Effector memory CD4-positive, alpha-beta T cell (primary cell): ENCODE data around the gene MRPL58.
A peak's percentile ranks its signal among the peaks of the same experiment; 100 is the strongest.

ENCODE experiments used
- DNase-seq, 3 donors: peaks; one replicate each; pipeline ENCODE4 v3.0.0-alpha.2; 2020
- H3K27ac ChIP-seq: 2 replicates; pipeline ENCODE4 v1.7.0; 2013; ENCODE audit warnings: mild to moderate bottlenecking, low read length, moderate library complexity; ENCODE audit not compliant: insufficient read depth, poor library complexity, severe bottlenecking
- H3K27me3 ChIP-seq: replicated peaks from 2 replicates; pipeline ENCODE4 v1.7.0; 2013; ENCODE audit warnings: mild to moderate bottlenecking, low read length; ENCODE audit not compliant: insufficient read depth, control insufficient read depth, poor library complexity, severe bottlenecking
- H3K36me3 ChIP-seq: 2 replicates; pipeline ENCODE4 v1.7.0; 2013; ENCODE audit warnings: mild to moderate bottlenecking, low read length, moderate library complexity; ENCODE audit not compliant: control insufficient read depth, insufficient read depth
- H3K4me1 ChIP-seq: 2 replicates; pipeline ENCODE4 v1.7.0; 2013; ENCODE audit warnings: low read length, mild to moderate bottlenecking; ENCODE audit not compliant: control insufficient read depth, insufficient read depth, poor library complexity, severe bottlenecking
- H3K4me3 ChIP-seq: 2 replicates; pipeline ENCODE4 v1.7.0; 2013; ENCODE audit warnings: low read length, low read depth, mild to moderate bottlenecking; ENCODE audit not compliant: insufficient read depth, poor library complexity, severe bottlenecking
- H3K9me3 ChIP-seq: 2 replicates; pipeline ENCODE4 v1.7.0; 2013; ENCODE audit warnings: mild to moderate bottlenecking, low read length, moderate library complexity; ENCODE audit not compliant: control insufficient read depth

The MRPL58 gene

DNA sequence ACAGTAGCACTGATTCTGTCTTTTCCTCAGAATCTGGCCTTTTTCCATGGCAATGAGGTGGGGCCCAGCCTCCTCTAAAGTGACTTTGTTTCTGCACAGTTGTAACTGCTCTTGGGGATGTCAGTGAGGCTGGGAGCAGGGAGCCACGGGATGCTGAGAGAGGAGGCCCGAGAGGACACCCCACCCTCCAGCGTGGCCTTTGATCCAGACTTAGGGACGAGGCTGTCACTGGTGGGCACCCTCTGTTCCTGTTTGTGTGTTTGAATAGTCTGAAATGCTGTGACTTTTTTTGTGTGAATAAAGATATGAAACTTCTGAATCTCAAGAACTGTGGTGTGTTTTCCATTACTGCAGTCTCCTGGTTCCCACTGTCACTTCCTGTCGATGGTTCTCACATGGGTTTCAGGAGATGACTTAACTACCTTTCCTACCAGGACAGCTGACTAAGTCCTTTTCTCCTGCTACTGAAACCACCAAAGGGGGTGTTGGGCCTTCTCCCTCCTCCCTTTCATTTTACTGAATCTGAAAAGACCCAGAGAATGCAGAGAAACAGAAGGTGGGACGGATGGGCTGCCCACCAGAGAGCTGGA, 53.2 kb downstream of the MRPL58 start:
- H3K4me3 ChIP-seq: no peak overlapping the region
- no peaks in the 10 kb centered on the region for H3K27me3 ChIP-seq
- no peak for DNase-seq
- H3K36me3 ChIP-seq: peaks cover 43% of the 10 kb centered on the region
- no peaks in the 10 kb centered on the region for H3K4me1 ChIP-seq
- H3K27ac ChIP-seq: no peak overlapping the region
- no peaks in the 10 kb centered on the region for H3K9me3 ChIP-seq

DNA sequence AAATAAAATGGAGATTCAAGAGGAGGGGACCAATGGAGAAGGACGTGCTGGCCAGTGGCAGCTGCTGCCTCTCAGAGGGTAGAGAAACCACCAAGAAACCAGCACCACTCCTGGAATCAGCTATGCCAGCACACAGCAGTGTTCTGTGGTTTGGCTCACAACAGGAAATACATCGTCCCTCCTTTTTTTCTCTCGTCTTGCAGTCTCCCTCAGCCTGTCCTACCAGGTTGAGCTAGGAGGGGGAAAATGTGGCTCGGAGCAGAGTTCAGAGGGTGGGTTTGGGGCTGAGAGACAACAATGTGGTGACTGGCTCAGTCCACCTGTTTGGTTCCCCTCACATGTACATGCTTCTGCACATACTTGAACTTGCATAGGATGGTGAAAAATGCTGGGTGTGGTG, 55.4 kb downstream of the MRPL58 start:
- peak overlapping the region; percentile 5 for H3K27ac ChIP-seq
- no peak for DNase-seq

DNA sequence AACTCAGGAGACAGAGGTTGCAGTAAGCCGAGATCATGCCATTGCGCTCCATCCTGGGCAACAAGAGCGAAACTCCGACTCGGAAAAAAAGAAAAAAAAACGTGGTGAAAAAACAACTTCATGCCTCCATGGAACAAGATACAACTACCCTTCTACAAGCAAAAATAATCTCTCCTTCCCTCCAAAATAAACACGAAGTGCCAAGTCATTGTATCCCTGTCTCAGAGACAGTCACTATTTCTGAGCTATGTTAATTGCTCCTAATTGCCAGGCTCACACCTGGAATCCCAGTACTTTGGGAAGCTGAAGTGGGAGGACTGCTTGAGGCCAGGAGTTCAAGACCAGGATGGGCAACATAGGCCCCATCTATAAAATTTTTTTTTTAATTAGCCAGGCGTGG, 56.3 kb downstream of the MRPL58 start:
- peaks cover 15% of the 10 kb centered on the region for H3K36me3 ChIP-seq
- no peaks in the 10 kb centered on the region for H3K9me3 ChIP-seq
- H3K27me3 ChIP-seq: no peaks in the 10 kb centered on the region
- no peaks in the 10 kb centered on the region for H3K4me1 ChIP-seq
- no peak for DNase-seq
- H3K4me3 ChIP-seq: no peak overlapping the region
- no peak overlapping the region for H3K27ac ChIP-seq

More for the DNA sequence above, 55.4 kb downstream of the MRPL58 start:
- peaks cover 24% of the 10 kb centered on the region for H3K36me3 ChIP-seq
- no peaks in the 10 kb centered on the region for H3K9me3 ChIP-seq
- H3K4me3 ChIP-seq: no peak overlapping the region
- H3K4me1 ChIP-seq: no peaks in the 10 kb centered on the region
- H3K27me3 ChIP-seq: no peaks in the 10 kb centered on the region

DNA sequence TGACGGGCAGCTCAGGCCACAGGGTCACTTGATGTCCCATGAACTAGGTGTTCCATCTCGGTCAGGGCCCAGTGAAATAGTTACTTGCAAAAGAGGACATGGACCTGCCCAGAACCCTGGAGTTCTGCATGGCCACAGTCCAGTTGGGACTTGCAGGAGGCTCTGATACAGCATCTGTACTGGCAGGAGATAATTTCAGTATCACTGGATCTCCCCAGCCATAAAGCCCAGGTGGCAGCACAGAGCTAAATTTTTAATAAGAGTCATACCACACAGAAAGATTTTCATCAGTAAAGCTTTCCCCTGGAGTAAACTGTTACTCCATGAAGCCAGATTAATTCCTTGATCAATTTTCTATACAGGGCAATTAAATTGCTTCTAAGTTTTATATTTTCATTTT, 57.3 kb downstream of the MRPL58 start:
- peaks cover 5% of the 10 kb centered on the region for H3K36me3 ChIP-seq
- no peaks in the 10 kb centered on the region for H3K4me1 ChIP-seq
- H3K4me3 ChIP-seq: no peak overlapping the region
- H3K27me3 ChIP-seq: no peaks in the 10 kb centered on the region
- H3K27ac ChIP-seq: no peak overlapping the region
- no peaks in the 10 kb centered on the region for H3K9me3 ChIP-seq
- no peak for DNase-seq
